Endothelial cell of umbilical vein (primary cell): ENCODE results near the gene TRIM68. TPM values are rescaled to one million over a fixed set of nuclear protein-coding genes. Genes with fewer than 3 reads are reported as not detected.

ENCODE experiments used
- BruUV-seq: library from RNA; stranded (reverse); fragments of 400-500 nt; replicated peaks from 2 replicates; lab custom pipeline; 2021; lab: Mats Ljungman, UMichigan
- CTCF ChIA-PET: fragments of 300-600, 350-600 bp; sonication (Branson Sonifier 250); formaldehyde crosslinking; loops from one replicate; lab custom pipeline; 2021; ENCODE audit warnings: antibody characterized with exemption, inconsistent platforms; lab: Charles Lee
- POLR2A ChIA-PET: fragments of 300-600, 350-600 bp; sonication (Branson Sonifier 250); formaldehyde crosslinking; loops from one replicate; lab custom pipeline; 2021; ENCODE audit warnings: antibody characterized with exemption, inconsistent platforms; lab: Charles Lee
- DNase-seq: peaks from one replicate; pipeline ENCODE4 v3.0.0-alpha.2; 2011; ENCODE audit warnings: low read depth, low spot score
- FAIRE-seq: peaks from 2 replicates; lab custom pipeline; 2011; peaks lifted over from hg19 to GRCh38; lab: Jason Lieb, UNC
- H2AFZ ChIP-seq: 2 replicates; pipeline ENCODE4 v1.6.0; 2012; ENCODE audit warnings: low read depth, low read length, control low read depth, inconsistent platforms
- H3K27ac ChIP-seq: 2 replicates; pipeline ENCODE4 v1.5.1; 2011; ENCODE audit warnings: low read depth, mild to moderate bottlenecking, control low read depth, low read length, moderate library complexity; ENCODE audit not compliant: insufficient read depth
- H3K27me3 ChIP-seq, 2 experiments: 2 replicates each; pipeline versions ENCODE4 v1.6.0 to v1.6.1; 2011; ENCODE audit warnings: low read length in 2 of 2, mixed read lengths in 1 of 2; ENCODE audit not compliant: control insufficient read depth in 2 of 2, insufficient read depth in 2 of 2
- H3K36me3 ChIP-seq, 2 experiments: 2 replicates in 1 of 2; 3 replicates in 1 of 2; pipeline ENCODE4 v1.5.1; 2011; ENCODE audit warnings: low read length in 2 of 2, mild to moderate bottlenecking in 1 of 2, moderate library complexity in 1 of 2; ENCODE audit not compliant: control insufficient read depth in 2 of 2, insufficient read depth in 2 of 2; ENCODE audit errors: extremely low read depth in 1 of 2
- H3K4me1 ChIP-seq: 3 replicates; pipeline ENCODE4 v1.5.1; 2011; ENCODE audit warnings: mild to moderate bottlenecking, low read length; ENCODE audit not compliant: control insufficient read depth, insufficient read depth; ENCODE audit errors: extremely low read depth
- H3K4me2 ChIP-seq: 2 replicates; pipeline ENCODE4 v1.6.1; 2011; ENCODE audit warnings: low read length, control low read depth, mixed read lengths; ENCODE audit not compliant: insufficient read depth
- H3K4me3 ChIP-seq, 3 experiments: fragments of 200-600 bp in 1 of 3; sonication (generic), shearing (Covaris generic) in 1 of 3; replicated peaks in 1 of 3; 2 replicates each; pipeline ENCODE4 v1.5.1; 2011 to 2016; ENCODE audit warnings: control low read depth in 3 of 3, low read length in 3 of 3, mild to moderate bottlenecking in 2 of 3, inconsistent platforms in 1 of 3, low read depth in 1 of 3, moderate library complexity in 1 of 3; ENCODE audit not compliant: insufficient read depth in 1 of 3
- H3K79me2 ChIP-seq: 2 replicates; pipeline ENCODE4 v1.6.0; 2012; ENCODE audit warnings: low read length, inconsistent platforms; ENCODE audit not compliant: control insufficient read depth, insufficient read depth
- H3K9ac ChIP-seq: replicated peaks from 2 replicates; pipeline ENCODE3; 2011; ENCODE audit warnings: low read length, control low read depth; ENCODE audit not compliant: insufficient read depth; ENCODE audit errors: extremely low read depth
- H3K9me1 ChIP-seq: replicated peaks from 3 replicates; pipeline ENCODE4 v1.6.0; 2011; ENCODE audit warnings: mild to moderate bottlenecking, low read length; ENCODE audit not compliant: control insufficient read depth, insufficient read depth; ENCODE audit errors: extremely low read depth
- H3K9me3 ChIP-seq: replicated peaks from 2 replicates; pipeline ENCODE4 v1.5.1; 2012; ENCODE audit warnings: low read length, inconsistent platforms; ENCODE audit not compliant: control insufficient read depth, insufficient read depth
- H4K20me1 ChIP-seq: replicated peaks from 2 replicates; pipeline ENCODE3; 2011; ENCODE audit warnings: mild to moderate bottlenecking, low read length; ENCODE audit not compliant: control insufficient read depth, insufficient read depth; ENCODE audit errors: extremely low read depth
- EZH2 ChIP-seq: IDR thresholded peaks from 2 replicates; pipeline ENCODE4 v1.6.1; 2012; ENCODE audit warnings: borderline replicate concordance, low read depth, mild to moderate bottlenecking, moderate library complexity, low read length, inconsistent platforms; ENCODE audit not compliant: severe bottlenecking
- FOS ChIP-seq: IDR thresholded peaks from 2 replicates; pipeline ENCODE4 v1.6.1; 2011; ENCODE audit warnings: mild to moderate bottlenecking, low read length, moderate library complexity, borderline replicate concordance; ENCODE audit not compliant: insufficient read depth
- GATA2 ChIP-seq: IDR thresholded peaks from 2 replicates; pipeline ENCODE4 v1.7.0; 2011; ENCODE audit warnings: low read depth, mild to moderate bottlenecking, moderate library complexity, mixed read lengths, low read length; ENCODE audit not compliant: insufficient read length, insufficient read depth
- JUN ChIP-seq: IDR thresholded peaks from 2 replicates; pipeline ENCODE4 v1.6.1; 2011; ENCODE audit warnings: borderline replicate concordance, low read depth; ENCODE audit not compliant: insufficient read length, insufficient read depth
- MAX ChIP-seq: IDR thresholded peaks from 2 replicates; pipeline ENCODE4 v1.6.1; 2011; ENCODE audit not compliant: insufficient read depth, insufficient read length
- MYC ChIP-seq: IDR thresholded peaks from one replicate; pipeline ENCODE4 v1.6.1; 2011; ENCODE audit warnings: mild to moderate bottlenecking, low read depth, low read length
- POLR2A ChIP-seq: IDR thresholded peaks from 2 replicates; pipeline ENCODE4 v1.6.1; 2012; ENCODE audit warnings: low read depth, mild to moderate bottlenecking, control low read depth, low read length
- POLR2AphosphoS5 ChIP-seq: IDR thresholded peaks from 2 replicates; pipeline ENCODE4 v1.6.1; 2012; ENCODE audit warnings: low read depth, mild to moderate bottlenecking, control low read depth, low read length, moderate library complexity; ENCODE audit not compliant: insufficient read depth
- dilution Hi-C: fragments of 300-500 bp; cut with MboI; formaldehyde crosslinking; loops from one replicate; pipeline ENCODE4 v1.15.0; 2019; ENCODE audit warnings: low sequenced_read_pairs; ENCODE audit not compliant: extremely low pct_ligation_motif_present
- intact Hi-C: fragments of 100-400 bp; cut with micrococcal nuclease; formaldehyde crosslinking; loops from one replicate; pipeline ENCODE4 v1.10.0; 2022
- polyA plus RNA-seq, 4 experiments: library from polyadenylated mRNA; depleted of rRNA in 3 of 4; stranded (reverse) in 3 of 4; unstranded in 1 of 4; fragments of >200 nt; gene quantifications; 2 replicates each; pipeline versions ENCODE4 v1.2.1 to v1.2.3, GENCODE V29; 2011 to 2012; ENCODE audit warnings: missing spikeins in 1 of 4
- total RNA-seq: library from RNA; stranded (reverse); gene quantifications from 2 replicates; pipeline ENCODE4 v1.2.3, GENCODE V29; 2021
- TF ChIP-seq, protein P1 (sequence below), 2 donors: IDR thresholded peaks; 1 replicate in 1 of 2; 2 replicates in 1 of 2; pipeline ENCODE4 v1.5.1; 2011; ENCODE audit warnings: low read length in 2 of 2, mild to moderate bottlenecking in 2 of 2, moderate library complexity in 2 of 2, control low read depth in 1 of 2, inconsistent platforms in 1 of 2, low read depth in 1 of 2; ENCODE audit not compliant: insufficient read depth in 1 of 2; ENCODE audit errors: extremely low read depth in 1 of 2

Gene TRIM68
- total and polyA plus RNA-seq, 2 donors (not counting 3 experiments of a cell fraction or from before 2014, with no cell fraction given) = 8.1 to 11.3 TPM

GRCh38 chr11:4565371-4565770 is 42.7 kb downstream of the TRIM68 start:
- H3K4me3 ChIP-seq = no peak overlapping the region
- DNase-seq = no peak
- H3K4me1 ChIP-seq = no peaks in the 10 kb centered on the region
- POLR2A ChIA-PET = interaction anchor here (0.7 kb wide), 1 partner anchor 747 kb away, joined by 3 read pairs; no protein-coding TSS in a partner anchor
- H3K9ac ChIP-seq = no peak overlapping the region
- no peaks in the 10 kb centered on the region for H3K27me3 ChIP-seq
- no peaks in the 10 kb centered on the region for H3K79me2 ChIP-seq
- CTCF ChIA-PET = interaction anchor here (1.0 to 1.1 kb wide), 2 partner anchors 13 to 378 kb away, joined by 3 read pairs; no protein-coding TSS in a partner anchor
- no TSS peak for BruUV-seq
- TF ChIP-seq, protein P1, sequence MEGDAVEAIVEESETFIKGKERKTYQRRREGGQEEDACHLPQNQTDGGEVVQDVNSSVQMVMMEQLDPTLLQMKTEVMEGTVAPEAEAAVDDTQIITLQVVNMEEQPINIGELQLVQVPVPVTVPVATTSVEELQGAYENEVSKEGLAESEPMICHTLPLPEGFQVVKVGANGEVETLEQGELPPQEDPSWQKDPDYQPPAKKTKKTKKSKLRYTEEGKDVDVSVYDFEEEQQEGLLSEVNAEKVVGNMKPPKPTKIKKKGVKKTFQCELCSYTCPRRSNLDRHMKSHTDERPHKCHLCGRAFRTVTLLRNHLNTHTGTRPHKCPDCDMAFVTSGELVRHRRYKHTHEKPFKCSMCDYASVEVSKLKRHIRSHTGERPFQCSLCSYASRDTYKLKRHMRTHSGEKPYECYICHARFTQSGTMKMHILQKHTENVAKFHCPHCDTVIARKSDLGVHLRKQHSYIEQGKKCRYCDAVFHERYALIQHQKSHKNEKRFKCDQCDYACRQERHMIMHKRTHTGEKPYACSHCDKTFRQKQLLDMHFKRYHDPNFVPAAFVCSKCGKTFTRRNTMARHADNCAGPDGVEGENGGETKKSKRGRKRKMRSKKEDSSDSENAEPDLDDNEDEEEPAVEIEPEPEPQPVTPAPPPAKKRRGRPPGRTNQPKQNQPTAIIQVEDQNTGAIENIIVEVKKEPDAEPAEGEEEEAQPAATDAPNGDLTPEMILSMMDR (IDR thresholded peaks at IDR 0.05; ENCODE audit: extremely low read depth in 1 of 2, insufficient read depth in 1 of 2, low read depth in 1 of 2, low read length in 2 of 2) = no peak
- TF ChIP-seq MAX = no peak
- TF ChIP-seq FOS = no peak
- TF ChIP-seq EZH2 = no peak
- TF ChIP-seq POLR2AphosphoS5 = no peak
- no peak for TF ChIP-seq POLR2A
- TF ChIP-seq JUN = no peak
- TF ChIP-seq MYC = no peak
- no peak for TF ChIP-seq GATA2
- no peaks in the 10 kb centered on the region for H3K9me1 ChIP-seq
- H3K27ac ChIP-seq = no peak overlapping the region
- dilution Hi-C loops = no loop called here
- no peak overlapping the region for H2AFZ ChIP-seq
- H3K4me2 ChIP-seq = no peak overlapping the region
- H3K36me3 ChIP-seq = no peaks in the 10 kb centered on the region
- intact Hi-C loops = no loop called here
- FAIRE-seq = no peak
- no peaks in the 10 kb centered on the region for H3K9me3 ChIP-seq
- H4K20me1 ChIP-seq = no peaks in the 10 kb centered on the region
